HepG2 (cell line): ENCODE measurements around the gene SLC6A17. TPM values are rescaled to one million over a fixed set of nuclear protein-coding genes. Genes with fewer than 3 reads are reported as not detected.

Source experiments
- ATAC-seq: fragments of 200-7000 bp; cut with Tn5 transposase; 3 replicates; pipeline ENCODE4 v1.9.1; 2020; ENCODE audit warnings: mild to moderate bottlenecking, moderate library complexity
- BruUV-seq: library from RNA; stranded (reverse); fragments of 400-500 nt; replicated peaks from 2 replicates; lab custom pipeline; 2021; lab: Mats Ljungman, UMichigan
- CTCF ChIA-PET: fragments of 300-600 bp; formaldehyde crosslinking; extraction: SDS; loops from one replicate; lab custom pipeline; 2021; ENCODE audit warnings: low total read pairs, inconsistent platforms, low intra/inter-chr PET ratio; lab: Yijun Ruan, JAX
- POLR2A ChIA-PET: fragments of 350-600 bp; sonication (Branson Sonifier 250); formaldehyde crosslinking; loops from one replicate; lab custom pipeline; 2020; ENCODE audit warnings: antibody characterized with exemption, inconsistent platforms; lab: Yijun Ruan, JAX
- DNase-seq: peaks from one replicate; pipeline ENCODE4 v3.0.0-alpha.2; 2015; ENCODE audit warnings: low spot score
- FAIRE-seq: peaks from 3 replicates; lab custom pipeline; 2011; peaks lifted over from hg19 to GRCh38; lab: Jason Lieb, UNC
- H2AFZ ChIP-seq: one replicate; pipeline ENCODE4 v1.6.1; 2011; ENCODE audit warnings: low read length, inconsistent platforms
- H3K27ac ChIP-seq: fragments of 300-600 bp; 3 replicates; pipeline ENCODE4 v1.8.0; 2011; ENCODE audit warnings: mixed run types, mild to moderate bottlenecking, mixed read lengths, low read length, inconsistent platforms; ENCODE audit not compliant: insufficient read depth; ENCODE audit errors: extremely low read length
- H3K27me3 ChIP-seq, 2 experiments: fragments of 200-600 bp in 1 of 2; 2 replicates in 1 of 2; 3 replicates in 1 of 2; pipeline versions ENCODE4 v1.6.0 to v1.8.0; 2011; ENCODE audit warnings: low read length in 2 of 2, mild to moderate bottlenecking in 2 of 2, moderate library complexity in 2 of 2, inconsistent platforms in 1 of 2; ENCODE audit not compliant: insufficient read depth in 2 of 2, control insufficient read depth in 1 of 2
- H3K36me3 ChIP-seq, 2 experiments: fragments of 200-600 bp in 1 of 2; replicated peaks in 1 of 2; 2 replicates in 1 of 2; 3 replicates in 1 of 2; pipeline versions ENCODE4 v1.5.1 to v1.8.0; 2011; ENCODE audit warnings: low read length in 2 of 2, inconsistent platforms in 1 of 2; ENCODE audit not compliant: insufficient read depth in 2 of 2, control insufficient read depth in 1 of 2
- H3K4me1 ChIP-seq: 2 replicates; pipeline ENCODE4 v1.5.1; 2012; ENCODE audit warnings: low read length, inconsistent platforms; ENCODE audit not compliant: insufficient read depth
- H3K4me2 ChIP-seq: 2 replicates; pipeline ENCODE4 v1.6.0; 2011; ENCODE audit warnings: low read depth, low read length, inconsistent platforms
- H3K4me3 ChIP-seq, 3 experiments: fragments of 200-600 bp in 1 of 3; sonication (generic), shearing (Covaris generic) in 1 of 3; replicated peaks in 1 of 3; 2 replicates each; pipeline ENCODE4 v1.5.1; 2011 to 2016; ENCODE audit warnings: low read length in 3 of 3, inconsistent platforms in 2 of 3, low read depth in 2 of 3, mild to moderate bottlenecking in 2 of 3, control low read depth in 1 of 3, mixed read lengths in 1 of 3; ENCODE audit not compliant: insufficient read depth in 1 of 3
- H3K79me2 ChIP-seq: one replicate; pipeline ENCODE4 v1.6.1; 2011; ENCODE audit warnings: low read length, inconsistent platforms; ENCODE audit not compliant: insufficient read depth
- H3K9ac ChIP-seq: 2 replicates; pipeline ENCODE4 v1.6.0; 2011; ENCODE audit warnings: mild to moderate bottlenecking, low read depth, low read length, inconsistent platforms; ENCODE audit not compliant: insufficient read depth
- H3K9me3 ChIP-seq: 2 replicates; pipeline ENCODE4 v1.5.1; 2012; ENCODE audit warnings: mild to moderate bottlenecking, low read length
- H4K20me1 ChIP-seq: 2 replicates; pipeline ENCODE4 v1.6.0; 2011; ENCODE audit warnings: inconsistent platforms, mild to moderate bottlenecking, low read length, moderate library complexity; ENCODE audit not compliant: insufficient read depth
- ERF ChIP-seq: IDR thresholded peaks from 2 replicates; pipeline ENCODE4 v1.6.1; 2018; ENCODE audit warnings: missing biosample characterization, missing genetic modification reagents
- FOXC1 ChIP-seq: sonication (generic); formaldehyde crosslinking; IDR thresholded peaks from 2 replicates; pipeline ENCODE4 v1.8.0; 2022; ENCODE audit warnings: mild to moderate bottlenecking, missing genetic modification reagents, borderline replicate concordance
- FOXK2 ChIP-seq: fragments of 450-650 bp; IDR thresholded peaks from 2 replicates; pipeline ENCODE4 v1.6.1; 2016
- HMG20A ChIP-seq: IDR thresholded peaks from 2 replicates; pipeline ENCODE4 v1.6.1; 2016; ENCODE audit warnings: borderline replicate concordance
- NFKB2 ChIP-seq: sonication (generic); formaldehyde crosslinking; IDR thresholded peaks from 2 replicates; pipeline ENCODE4 v1.4.0; 2020; ENCODE audit warnings: missing genetic modification reagents, borderline replicate concordance
- PRMT3 ChIP-seq: sonication (generic); formaldehyde crosslinking; IDR thresholded peaks from 2 replicates; pipeline ENCODE4 v1.8.1; 2022; ENCODE audit warnings: low read depth, mild to moderate bottlenecking, moderate library complexity, missing genetic modification reagents, borderline replicate concordance
- SAFB2 ChIP-seq: sonication (generic); formaldehyde crosslinking; IDR thresholded peaks from 2 replicates; pipeline ENCODE4 v1.5.1; 2020; ENCODE audit warnings: missing genetic modification reagents, low read depth, mild to moderate bottlenecking, borderline replicate concordance
- SSRP1 ChIP-seq: IDR thresholded peaks from 2 replicates; pipeline ENCODE4 v1.6.1; 2016; ENCODE audit warnings: control low read depth
- TCF7L2 ChIP-seq: IDR thresholded peaks from 2 replicates; pipeline ENCODE4 v1.6.1; 2011; ENCODE audit warnings: mild to moderate bottlenecking, low read depth, low read length, moderate library complexity
- U2AF1 ChIP-seq: fragments of 200-400 bp; formaldehyde crosslinking; optimal IDR thresholded peaks from 2 replicates; pipeline ENCODE3; 2017; ENCODE audit warnings: mild to moderate bottlenecking, low read depth, low read length
- ZNF12 ChIP-seq: sonication (generic); formaldehyde crosslinking; IDR thresholded peaks from 2 replicates; pipeline ENCODE4 v1.5.0; 2020; ENCODE audit warnings: missing genetic modification reagents
- ZNF337 ChIP-seq: sonication (generic); formaldehyde crosslinking; IDR thresholded peaks from 2 replicates; pipeline ENCODE4 v1.5.1; 2020; ENCODE audit warnings: missing genetic modification reagents, low read depth, mild to moderate bottlenecking, borderline replicate concordance
- ZNF547 ChIP-seq: sonication (generic); formaldehyde crosslinking; IDR thresholded peaks from 2 replicates; pipeline ENCODE4 v1.5.1; 2020; ENCODE audit warnings: mild to moderate bottlenecking, missing genetic modification reagents
- ZNF709 ChIP-seq: sonication (generic); formaldehyde crosslinking; IDR thresholded peaks from 2 replicates; pipeline ENCODE4 v1.5.0; 2020; ENCODE audit warnings: mild to moderate bottlenecking, missing genetic modification reagents
- WGBS: methylation state at CpG from one replicate; pipeline ENCODE4 v1.1.6; 2017; ENCODE audit warnings: low lambda C conversion rate; 5-methylcytosine and 5-hydroxymethylcytosine counted together
- in situ Hi-C: cut with HindIII; loops from 2 replicates; pipeline ENCODE4 v1.10.0; 2017; ENCODE audit warnings: low pct_unique_long_range_greater_than_20kb; ENCODE audit not compliant: extremely low pct_ligation_motif_present
- intact Hi-C: fragments of 100-400 bp; cut with micrococcal nuclease; formaldehyde crosslinking; loops from one replicate; pipeline ENCODE4 v1.10.0; 2022; ENCODE audit not compliant: unreplicated experiment
- polyA plus RNA-seq, 8 experiments: library from polyadenylated mRNA; depleted of rRNA in 3 of 8; stranded (reverse) in 7 of 8; unstranded in 1 of 8; fragments of >200 nt; fragmentation: Illumina TruSeq in 4 of 8; extraction: Trizol in 4 of 8; gene quantifications; 2 replicates each; pipeline versions ENCODE4 v1.2.1 to v1.2.3, GENCODE V29; 2011 to 2016; ENCODE audit warnings: low read depth in 4 of 8, missing spikeins in 1 of 8, mixed read lengths in 1 of 8; ENCODE audit not compliant: insufficient read depth in 1 of 8
- total RNA-seq, 5 experiments: library from RNA; depleted of rRNA; stranded (reverse); fragments of >200 nt; fragmentation: Illumina TruSeq; extraction: Trizol; gene quantifications; 2 replicates each; pipeline ENCODE4 v1.2.3, GENCODE V29; 2016; ENCODE audit warnings: low read depth in 1 of 5
- TF ChIP-seq, protein P1 (sequence below): sonication (generic); formaldehyde crosslinking; IDR thresholded peaks from 2 replicates; pipeline ENCODE4 v1.8.1; 2023; ENCODE audit warnings: mild to moderate bottlenecking, moderate library complexity, missing genetic modification reagents
- TF ChIP-seq, protein P2 (sequence below): sonication (generic); formaldehyde crosslinking; IDR thresholded peaks from 2 replicates; pipeline ENCODE4 v1.4.0; 2020; ENCODE audit warnings: low read depth, mild to moderate bottlenecking, missing genetic modification reagents
- TF ChIP-seq, protein P3 (sequence below): sonication (generic); formaldehyde crosslinking; IDR thresholded peaks from 2 replicates; pipeline ENCODE4 v1.5.1; 2020; ENCODE audit warnings: missing genetic modification reagents, mild to moderate bottlenecking, borderline replicate concordance

The SLC6A17 gene
- total and polyA plus RNA-seq, 2 of the 13 experiments (the other 11 are each of a cell fraction or from before 2014, with no cell fraction given), result not detected

DNA sequence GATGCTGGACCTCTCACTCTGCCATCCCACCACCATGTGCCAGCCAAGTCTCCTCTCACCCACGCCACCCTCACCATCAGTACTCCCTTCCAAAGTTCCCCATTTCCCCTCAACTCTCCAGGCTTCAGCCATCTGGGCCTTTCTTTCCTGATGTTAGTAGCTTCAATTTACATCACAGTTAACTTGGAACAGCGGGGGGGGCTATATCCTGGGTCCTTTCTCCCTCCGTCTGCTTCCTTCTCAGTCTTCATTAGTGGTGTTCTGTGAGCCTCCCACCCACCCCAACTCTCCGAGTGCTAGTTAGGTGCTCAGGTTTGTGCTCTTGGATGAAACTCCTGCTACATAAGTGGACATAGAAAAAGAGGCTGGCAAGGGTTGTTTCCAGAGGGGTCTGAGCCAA, 91.8 kb downstream of the SLC6A17 start:
- no peak for TF ChIP-seq ZNF12 (CRISPR knock-in tag)
- no peak for TF ChIP-seq FOXK2
- no peak for TF ChIP-seq SAFB2 (CRISPR knock-in tag)
- no peak for TF ChIP-seq HMG20A (CRISPR knock-in tag)
- TF ChIP-seq, protein P1, sequence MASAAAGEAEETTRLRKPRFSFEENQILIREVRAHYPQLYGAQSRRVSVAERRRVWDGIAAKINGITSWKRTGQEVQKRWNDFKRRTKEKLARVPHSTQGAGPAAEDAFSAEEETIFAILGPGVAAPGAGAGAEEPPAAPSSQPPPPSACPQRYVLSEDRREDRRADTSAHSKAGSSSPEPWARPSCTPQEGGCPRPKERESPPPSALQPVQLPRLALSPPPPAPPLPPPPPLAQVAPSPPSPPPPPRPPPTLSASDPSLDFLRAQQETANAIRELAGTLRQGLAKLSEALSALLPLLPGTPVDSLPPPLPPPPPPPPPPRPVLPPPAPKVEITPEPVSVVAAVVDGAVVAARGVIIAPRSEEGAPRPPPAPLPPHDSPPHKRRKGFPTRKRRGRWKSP (CRISPR knock-in tag), result no peak
- no peak for TF ChIP-seq ZNF709
- no peak for TF ChIP-seq PRMT3 (CRISPR knock-in tag)
- TF ChIP-seq ZNF547 (CRISPR knock-in tag), result no peak
- TF ChIP-seq, protein P2, sequence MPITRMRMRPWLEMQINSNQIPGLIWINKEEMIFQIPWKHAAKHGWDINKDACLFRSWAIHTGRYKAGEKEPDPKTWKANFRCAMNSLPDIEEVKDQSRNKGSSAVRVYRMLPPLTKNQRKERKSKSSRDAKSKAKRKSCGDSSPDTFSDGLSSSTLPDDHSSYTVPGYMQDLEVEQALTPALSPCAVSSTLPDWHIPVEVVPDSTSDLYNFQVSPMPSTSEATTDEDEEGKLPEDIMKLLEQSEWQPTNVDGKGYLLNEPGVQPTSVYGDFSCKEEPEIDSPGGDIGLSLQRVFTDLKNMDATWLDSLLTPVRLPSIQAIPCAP (CRISPR knock-in tag), result no peak
- TF ChIP-seq U2AF1, result no peak
- TF ChIP-seq TCF7L2, result no peak
- no peak for TF ChIP-seq FOXC1 (CRISPR knock-in tag)
- TF ChIP-seq NFKB2 (CRISPR knock-in tag), result no peak
- TF ChIP-seq SSRP1 (CRISPR knock-in tag), result no peak
- TF ChIP-seq ERF (CRISPR knock-in tag), result no peak
- TF ChIP-seq ZNF337, result no peak
- TF ChIP-seq, protein P3, sequence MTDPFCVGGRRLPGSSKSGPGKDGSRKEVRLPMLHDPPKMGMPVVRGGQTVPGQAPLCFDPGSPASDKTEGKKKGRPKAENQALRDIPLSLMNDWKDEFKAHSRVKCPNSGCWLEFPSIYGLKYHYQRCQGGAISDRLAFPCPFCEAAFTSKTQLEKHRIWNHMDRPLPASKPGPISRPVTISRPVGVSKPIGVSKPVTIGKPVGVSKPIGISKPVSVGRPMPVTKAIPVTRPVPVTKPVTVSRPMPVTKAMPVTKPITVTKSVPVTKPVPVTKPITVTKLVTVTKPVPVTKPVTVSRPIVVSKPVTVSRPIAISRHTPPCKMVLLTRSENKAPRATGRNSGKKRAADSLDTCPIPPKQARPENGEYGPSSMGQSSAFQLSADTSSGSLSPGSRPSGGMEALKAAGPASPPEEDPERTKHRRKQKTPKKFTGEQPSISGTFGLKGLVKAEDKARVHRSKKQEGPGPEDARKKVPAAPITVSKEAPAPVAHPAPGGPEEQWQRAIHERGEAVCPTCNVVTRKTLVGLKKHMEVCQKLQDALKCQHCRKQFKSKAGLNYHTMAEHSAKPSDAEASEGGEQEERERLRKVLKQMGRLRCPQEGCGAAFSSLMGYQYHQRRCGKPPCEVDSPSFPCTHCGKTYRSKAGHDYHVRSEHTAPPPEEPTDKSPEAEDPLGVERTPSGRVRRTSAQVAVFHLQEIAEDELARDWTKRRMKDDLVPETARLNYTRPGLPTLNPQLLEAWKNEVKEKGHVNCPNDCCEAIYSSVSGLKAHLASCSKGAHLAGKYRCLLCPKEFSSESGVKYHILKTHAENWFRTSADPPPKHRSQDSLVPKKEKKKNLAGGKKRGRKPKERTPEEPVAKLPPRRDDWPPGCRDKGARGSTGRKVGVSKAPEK (CRISPR knock-in tag), result no peak

More for the DNA sequence above, 91.8 kb downstream of the SLC6A17 start:
- ChIA-PET CTCF (no interaction called here), POLR2A (no interaction called here)
- in situ Hi-C loops (no loop called here), intact Hi-C loops (no loop called here)
- Histone ChIP-seq H3K9me3 (no peaks in the 10 kb centered on the region), H3K4me2 (no peak overlapping the region), H3K4me3 (no peak overlapping the region), H3K27me3 (peaks cover 7 to 56% of the 10 kb centered on the region in 2 experiments; a peak in 3 of 5 replicates), H3K36me3 (no peaks in the 10 kb centered on the region), H3K79me2 (no peaks in the 10 kb centered on the region), H4K20me1 (no peaks in the 10 kb centered on the region), H3K4me1 (no peaks in the 10 kb centered on the region), H3K9ac (no peak overlapping the region), H2AFZ (no peak overlapping the region), H3K27ac (no peak overlapping the region)
- DNase-seq (no peak), ATAC-seq (no peak), FAIRE-seq (no peak)
- BruUV-seq, result no TSS peak
- WGBS, result 13% methylated on average over 4 of the region's 4 CpGs
